ENCODE results near the gene RNF151. TPM values are rescaled to one million over a fixed set of nuclear protein-coding genes. Genes with fewer than 3 reads are reported as not detected.
"Not testable (repeated sequence)": the region's sequence is repeated elsewhere in the genome, so short reads cannot be mapped to it uniquely, and the experiment has no call there.

RNF151 gene
- total RNA-seq, 4 donors from 2014 or later = not detected

GRCh38 chr16:1932050-1933028, 34.3 kb upstream of the RNF151 start:
- Histone ChIP-seq H3K4me3 (no peak overlapping the region), H3K36me3 (peaks cover 6% of the 10 kb centered on the region), H3K4me1 (peaks cover 18% of the 10 kb centered on the region), H3K9me3 (no peaks in the 10 kb centered on the region), H3K27ac (no peak overlapping the region), H3K27me3 (no peaks in the 10 kb centered on the region)
- DNase-seq (ENCODE audit: low spot score in 2 of 2) = no peak
- no peak for TF ChIP-seq EP300 (IDR thresholded peaks at IDR 0.05)
- TF ChIP-seq, protein P1, sequence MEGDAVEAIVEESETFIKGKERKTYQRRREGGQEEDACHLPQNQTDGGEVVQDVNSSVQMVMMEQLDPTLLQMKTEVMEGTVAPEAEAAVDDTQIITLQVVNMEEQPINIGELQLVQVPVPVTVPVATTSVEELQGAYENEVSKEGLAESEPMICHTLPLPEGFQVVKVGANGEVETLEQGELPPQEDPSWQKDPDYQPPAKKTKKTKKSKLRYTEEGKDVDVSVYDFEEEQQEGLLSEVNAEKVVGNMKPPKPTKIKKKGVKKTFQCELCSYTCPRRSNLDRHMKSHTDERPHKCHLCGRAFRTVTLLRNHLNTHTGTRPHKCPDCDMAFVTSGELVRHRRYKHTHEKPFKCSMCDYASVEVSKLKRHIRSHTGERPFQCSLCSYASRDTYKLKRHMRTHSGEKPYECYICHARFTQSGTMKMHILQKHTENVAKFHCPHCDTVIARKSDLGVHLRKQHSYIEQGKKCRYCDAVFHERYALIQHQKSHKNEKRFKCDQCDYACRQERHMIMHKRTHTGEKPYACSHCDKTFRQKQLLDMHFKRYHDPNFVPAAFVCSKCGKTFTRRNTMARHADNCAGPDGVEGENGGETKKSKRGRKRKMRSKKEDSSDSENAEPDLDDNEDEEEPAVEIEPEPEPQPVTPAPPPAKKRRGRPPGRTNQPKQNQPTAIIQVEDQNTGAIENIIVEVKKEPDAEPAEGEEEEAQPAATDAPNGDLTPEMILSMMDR (IDR thresholded peaks at IDR 0.05) = no peak
- TF ChIP-seq POLR2A (IDR thresholded peaks at IDR 0.05) = no peak
- WGBS = 58% methylated on average over 6 of the region's 19 CpGs

GRCh38 chr16:1933097-1933661, 33.5 kb upstream of the RNF151 start:
- 69% methylated on average over 22 of the region's 23 CpGs for WGBS
- DNase-seq (ENCODE audit: low spot score in 2 of 2) = no peak
- TF ChIP-seq, protein P1 (IDR thresholded peaks at IDR 0.05) = no peak
- TF ChIP-seq POLR2A (IDR thresholded peaks at IDR 0.05) (no peak), EP300 (IDR thresholded peaks at IDR 0.05) (no peak), POLR2AphosphoS5 (IDR thresholded peaks at IDR 0.05) (no peak)
- Histone ChIP-seq H3K4me3 (no peak overlapping the region), H3K36me3 (peaks cover 14% of the 10 kb centered on the region), H3K4me1 (peaks cover 18% of the 10 kb centered on the region), H3K27ac (no peak overlapping the region), H3K27me3 (no peaks in the 10 kb centered on the region), H3K9me3 (no peaks in the 10 kb centered on the region)

- WGBS = 97% methylated on average over 11 of the region's 11 CpGs
- Histone ChIP-seq H3K36me3 (peaks cover 45% of the 10 kb centered on the region), H3K4me3 (no peak overlapping the region), H3K27me3 (no peaks in the 10 kb centered on the region), H3K9me3 (no peaks in the 10 kb centered on the region), H3K4me1 (peaks cover 8% of the 10 kb centered on the region), H3K27ac (no peak overlapping the region)
- no peak for DNase-seq (ENCODE audit: low spot score in 2 of 2)
- TF ChIP-seq EP300 (IDR thresholded peaks at IDR 0.05) (no peak), POLR2AphosphoS5 (IDR thresholded peaks at IDR 0.05) (no peak), POLR2A (IDR thresholded peaks at IDR 0.05) (no peak)
- TF ChIP-seq, protein P1 (IDR thresholded peaks at IDR 0.05) = no peak
These were observed 29.6 kb upstream of the RNF151 start for GRCh38 chr16:1936945-1937479.

GRCh38 chr16:1938316-1938715, 28.3 kb upstream of the RNF151 start:
- Histone ChIP-seq H3K27me3 (no peaks in the 10 kb centered on the region), H3K4me3 (no peak overlapping the region), H3K36me3 (peaks cover 45% of the 10 kb centered on the region), H3K9me3 (no peaks in the 10 kb centered on the region), H3K27ac (peak overlapping the region; percentile 6), H3K4me1 (peaks cover 17% of the 10 kb centered on the region)
- 92% methylated on average over 5 of the region's 10 CpGs for WGBS
- TF ChIP-seq POLR2AphosphoS5 (IDR thresholded peaks at IDR 0.05) = no peak
- TF ChIP-seq POLR2A (IDR thresholded peaks at IDR 0.05) = no peak
- no peak for TF ChIP-seq EP300 (IDR thresholded peaks at IDR 0.05)
- TF ChIP-seq, protein P1 (IDR thresholded peaks at IDR 0.05) = no peak
- DNase-seq (ENCODE audit: low spot score in 2 of 2) = no peak

- WGBS = 90% methylated on average over 17 of the region's 17 CpGs
- Histone ChIP-seq H3K27me3 (no peaks in the 10 kb centered on the region), H3K4me3 (no peak overlapping the region), H3K4me1 (peaks cover 23% of the 10 kb centered on the region), H3K27ac (peak overlapping the region; percentile 6), H3K9me3 (no peaks in the 10 kb centered on the region), H3K36me3 (peaks cover 45% of the 10 kb centered on the region)
- TF ChIP-seq EP300 (IDR thresholded peaks at IDR 0.05) (no peak), POLR2A (IDR thresholded peaks at IDR 0.05) (no peak), POLR2AphosphoS5 (IDR thresholded peaks at IDR 0.05) (no peak)
- TF ChIP-seq, protein P1 (IDR thresholded peaks at IDR 0.05) = no peak
- no peak for DNase-seq (ENCODE audit: low spot score in 2 of 2)
These were observed 27.7 kb upstream of the RNF151 start for GRCh38 chr16:1938910-1939309.

GRCh38 chr16:1939833-1940232, 26.8 kb upstream of the RNF151 start:
- peaks cover 25% of the 10 kb centered on the region for H3K4me1 ChIP-seq
- H3K27me3 ChIP-seq; H3K9me3 ChIP-seq; DNase-seq (ENCODE audit: low spot score in 2 of 2); H3K27ac ChIP-seq; H3K4me3 ChIP-seq: not testable (repeated sequence)
- H3K36me3 ChIP-seq = peaks cover 45% of the 10 kb centered on the region
- WGBS = 94% methylated on average over 8 of the region's 8 CpGs

Measured in suprapubic skin (tissue), 4 donors.